Mucosa of descending colon (tissue), 3 donors: ENCODE data around the gene OGFOD1. TPM values are rescaled to one million over a fixed set of nuclear protein-coding genes. Genes with fewer than 3 reads are reported as not detected.

ENCODE experiments used
- ATAC-seq: fragments of 200-7000 bp; cut with Tn5 transposase; one replicate; pipeline ENCODE4 v1.9.1; 2020; ENCODE audit warnings: mild to moderate bottlenecking, moderate library complexity
- DNase-seq, 3 donors: peaks; one replicate each; pipeline ENCODE4 v3.0.0-alpha.2; 2020
- H3K36me3 ChIP-seq: fragments of 200-600 bp; one replicate; pipeline ENCODE4 v1.8.0; 2021; ENCODE audit warnings: low read depth, mild to moderate bottlenecking
- H3K4me1 ChIP-seq: fragments of 200-600 bp; one replicate; pipeline ENCODE4 v1.8.0; 2021; ENCODE audit warnings: low read depth, mild to moderate bottlenecking
- H3K4me3 ChIP-seq: fragments of 200-600 bp; one replicate; pipeline ENCODE4 v1.8.0; 2021; ENCODE audit warnings: mild to moderate bottlenecking
- H3K9me3 ChIP-seq: fragments of 200-600 bp; one replicate; pipeline ENCODE4 v1.8.0; 2021; ENCODE audit warnings: mild to moderate bottlenecking
- CTCF ChIP-seq: fragments of 200-600 bp; IDR thresholded peaks from one replicate; pipeline ENCODE4 v1.8.0; 2022; ENCODE audit warnings: antibody characterized with exemption, mild to moderate bottlenecking
- intact Hi-C, 2 donors: fragments of 100-400 bp; cut with DNase I in 1 of 2; cut with micrococcal nuclease in 1 of 2; formaldehyde crosslinking; loops; one replicate each; pipeline versions ENCODE4 v1.11.0 to v1.11.1; 2022; cut with DNase I, micrococcal nuclease
- long read RNA-seq, 2 donors: library from polyadenylated mRNA; unstranded; transcript quantifications; one replicate each; pipeline ENCODE4 v2.0.0, GENCODE V29; 2019 to 2021
- total RNA-seq, 3 donors: library from RNA; stranded (reverse); fragmentation: NEBNext Ultra II Directional in 2 of 3; extraction: Animal tissue kit (Norgen Biotek cat#: 25700) in 2 of 3; gene quantifications; one replicate each; pipeline versions ENCODE4 v1.2.1 to v1.2.4, GENCODE V29; 2021 to 2023
- donor health status: DM: no; HTN: no; CAD: no; lungs with moderate emphysema.
- donor health status: DM: no; HTN: no; CAD: no.
- donor health status: DM: no; HTN: yes; CAD: no.

OGFOD1 gene
- total RNA-seq, result 10 to 100 TPM; 17.4 to 27.8 (median 23.6) TPM
- long read RNA-seq, donor 1, full-length matches to known transcripts, result 10 of 14 reads
- long read RNA-seq, donor 1, partial matches to known transcripts, result 1 of 14 reads
- long read RNA-seq, donor 1, other reads (novel, unspliced or antisense), result 3 of 14 reads
- long read RNA-seq, donor 2, full-length matches to known transcripts, result 3 of 7 reads
- long read RNA-seq, donor 2, partial matches to known transcripts, result 2 of 7 reads
- long read RNA-seq, donor 2, other reads (novel, unspliced or antisense), result 2 of 7 reads

GRCh38 chr16:56450986-56451752, at the start of gene OGFOD1, which contains the start of gene NUDT21:
Gene OGFOD1, plus strand, starts transcription at chr16:56451554. Its CDS starts 59 bp downstream, at chr16:56451613.
Gene NUDT21, minus strand, starts transcription at chr16:56451332. Its CDS starts 130 bp downstream, at chr16:56451202.
- peak; percentile 91 to 97 (median 93) for DNase-seq
- Histone ChIP-seq H3K4me1 (peaks cover 29% of the 10 kb centered on the region), H3K9me3 (no peaks in the 10 kb centered on the region), H3K4me3 (peak within 1 kb of the TSS; percentile 42), H3K36me3 (no peaks in the 10 kb centered on the region)
- no peak for TF ChIP-seq CTCF
- ATAC-seq, result peak; percentile 99
- intact Hi-C loops, result no loop called here

- Histone ChIP-seq H3K36me3 (peaks cover 8% of the 10 kb centered on the region), H3K4me3 (no peak overlapping the region), H3K4me1 (peaks cover 12% of the 10 kb centered on the region), H3K9me3 (no peaks in the 10 kb centered on the region)
- DNase-seq (no peak), ATAC-seq (no peak)
- intact Hi-C loops, result no loop called here
- no peak for TF ChIP-seq CTCF
These were observed 45.2 kb upstream of the OGFOD1 start for GRCh38 chr16:56405977-56406672.

- intact Hi-C loops, result no loop called here
- Histone ChIP-seq H3K4me1 (peaks cover 12% of the 10 kb centered on the region), H3K4me3 (no peak overlapping the region), H3K9me3 (no peaks in the 10 kb centered on the region), H3K36me3 (no peaks in the 10 kb centered on the region)
- DNase-seq (peak in 1 of 3 donors; percentile 51), ATAC-seq (peak; percentile 99)
- TF ChIP-seq CTCF, result no peak
These were observed 42.8 kb upstream of the OGFOD1 start for GRCh38 chr16:56408379-56409098.

DNA sequence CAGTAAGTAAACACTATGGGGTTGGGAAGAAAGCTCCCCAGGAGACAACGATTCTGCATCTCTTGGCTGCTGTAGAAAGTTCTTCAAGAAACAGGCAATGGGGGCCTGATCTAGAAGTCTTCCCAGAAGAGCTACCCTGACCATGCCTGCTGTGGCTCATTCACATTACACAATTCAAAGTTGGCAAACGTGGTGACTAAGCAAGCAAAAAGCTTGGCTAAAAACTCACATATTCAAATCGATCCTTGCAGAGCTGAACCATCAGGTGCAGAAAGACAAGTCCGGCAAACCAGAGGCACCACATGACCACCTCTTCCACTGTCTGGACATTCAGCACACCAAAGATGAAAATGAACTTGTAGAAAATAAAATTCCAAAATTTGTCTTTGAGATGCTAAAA, 42.2 kb upstream of the OGFOD1 start:
- ATAC-seq, result peak; percentile 49
- Histone ChIP-seq H3K36me3 (no peaks in the 10 kb centered on the region), H3K4me3 (no peak overlapping the region), H3K9me3 (no peaks in the 10 kb centered on the region), H3K4me1 (peaks cover 12% of the 10 kb centered on the region)
- DNase-seq, result no peak
- no peak for TF ChIP-seq CTCF
- intact Hi-C loops, result no loop called here

DNA sequence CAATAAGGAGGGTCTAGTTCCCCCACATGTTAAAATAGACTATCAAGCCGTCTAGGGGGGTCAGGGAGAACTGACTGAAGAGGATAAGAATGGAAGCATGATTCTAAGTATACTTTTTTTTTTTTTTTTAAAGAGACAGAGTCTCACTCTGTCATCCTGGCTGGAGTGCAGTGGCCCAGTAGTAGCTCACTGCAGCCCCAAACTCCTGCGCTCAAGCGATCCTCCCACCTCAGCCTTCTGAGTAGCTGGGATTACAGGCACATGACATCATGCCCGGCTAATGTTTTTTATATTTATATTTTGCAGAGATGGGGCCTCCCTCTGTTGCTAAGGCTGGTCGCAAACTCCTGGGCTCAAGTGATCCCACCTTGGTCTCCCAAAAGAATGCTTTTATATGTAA, 40.2 kb upstream of the OGFOD1 start:
- peaks cover 12% of the 10 kb centered on the region for H3K4me1 ChIP-seq
- H3K4me3 ChIP-seq, result no peak overlapping the region
- ATAC-seq (no peak), DNase-seq (no peak)
- no peaks in the 10 kb centered on the region for H3K9me3 ChIP-seq
- H3K36me3 ChIP-seq, result no peaks in the 10 kb centered on the region
- intact Hi-C loops, result no loop called here
- no peak for TF ChIP-seq CTCF
